Kidney (tissue), 14 donors: Measurements from ENCODE around the gene NIPAL4. TPM values are rescaled to one million over a fixed set of nuclear protein-coding genes. Genes with fewer than 3 reads are reported as not detected.

Experiments
- DNase-seq, 5 donors: peaks; one replicate each; pipeline ENCODE4 v3.0.0-alpha.2; 2013 to 2020
- FAIRE-seq: peaks from 2 replicates; lab custom pipeline; 2012; peaks lifted over from hg19 to GRCh38; lab: Jason Lieb, UNC
- H3K27ac ChIP-seq, 2 donors: one replicate each; pipeline ENCODE4 v1.7.0; 2013; ENCODE audit warnings: low read depth in 2 of 2, low read length in 2 of 2, inconsistent platforms in 1 of 2
- H3K27me3 ChIP-seq: one replicate; pipeline ENCODE4 v1.7.1; 2013; ENCODE audit warnings: low read length, inconsistent platforms; ENCODE audit not compliant: control insufficient read depth, insufficient read depth
- H3K36me3 ChIP-seq, 3 donors: one replicate each; pipeline versions ENCODE4 v1.7.0 to v1.7.1; 2013; ENCODE audit warnings: low read length in 3 of 3, control low read depth in 1 of 3, inconsistent platforms in 1 of 3; ENCODE audit not compliant: insufficient read depth in 3 of 3, control insufficient read depth in 2 of 3
- H3K4me1 ChIP-seq, 3 donors: one replicate each; pipeline versions ENCODE4 v1.7.0 to v1.7.1; 2013; ENCODE audit warnings: low read length in 3 of 3, inconsistent platforms in 1 of 3, low read depth in 1 of 3; ENCODE audit not compliant: control insufficient read depth in 2 of 3, insufficient read depth in 2 of 3
- H3K4me3 ChIP-seq, 3 donors: one replicate each; pipeline versions ENCODE4 v1.7.0 to v1.8.1; 2013; ENCODE audit warnings: low read length in 3 of 3, control low read depth in 1 of 3, inconsistent platforms in 1 of 3
- H3K9ac ChIP-seq, 3 donors: one replicate each; pipeline versions ENCODE4 v1.7.0 to v1.7.1; 2013; ENCODE audit warnings: low read length in 3 of 3, control low read depth in 1 of 3, inconsistent platforms in 1 of 3
- H3K9me3 ChIP-seq, 3 donors: one replicate each; pipeline versions ENCODE4 v1.7.0 to v1.7.1; 2013; ENCODE audit warnings: low read length in 3 of 3, control low read depth in 1 of 3, inconsistent platforms in 1 of 3; ENCODE audit not compliant: control insufficient read depth in 2 of 3, insufficient read depth in 1 of 3
- intact Hi-C: fragments of 100-400 bp; cut with DNase I; formaldehyde crosslinking; loops from one replicate; pipeline ENCODE4 v1.11.1; 2022
- polyA plus RNA-seq: library from polyadenylated mRNA; stranded (reverse); fragments of 350-450 nt; fragmentation: Illumina TruSeq; extraction: RNeasy Lipid Tissue Mini Kit (QIAGEN cat#74804); gene quantifications from one replicate; pipeline ENCODE4 v1.2.3, GENCODE V29; 2014; ENCODE audit warnings: low read depth, low replicate concordance; ENCODE audit not compliant: insufficient read depth
- total RNA-seq: library from RNA; stranded (reverse); fragmentation: NEBNext Ultra II Directional; extraction: Animal tissue kit (Norgen Biotek cat#: 25700); gene quantifications from one replicate; pipeline ENCODE4 v1.2.1, GENCODE V29; 2021
- TF ChIP-seq, protein P1 (sequence below): IDR thresholded peaks from 3 replicates; pipeline ENCODE4 v1.5.1; 2012; ENCODE audit warnings: mild to moderate bottlenecking, moderate library complexity, borderline replicate concordance; ENCODE audit not compliant: insufficient read depth; ENCODE audit errors: extremely low read depth
- donor health status: control.
- donor health status: control.
- donor health status: control.
- donor health status: control.
- donor health status: control.
- donor health status: DM: yes; HTN: yes; CAD: no.
- donor health status: Normal renal cell carcinoma (clear cell type).

NIPAL4 gene
- total and polyA plus RNA-seq, 2 donors from 2014 or later = not detected

GRCh38 chr5:157485811-157486210 lies 25.8 kb downstream of the NIPAL4 start:
- no peaks in the 10 kb centered on the region for H3K4me1 ChIP-seq
- intact Hi-C loops = no loop called here
- no peak overlapping the region for H3K27ac ChIP-seq
- TF ChIP-seq, protein P1, sequence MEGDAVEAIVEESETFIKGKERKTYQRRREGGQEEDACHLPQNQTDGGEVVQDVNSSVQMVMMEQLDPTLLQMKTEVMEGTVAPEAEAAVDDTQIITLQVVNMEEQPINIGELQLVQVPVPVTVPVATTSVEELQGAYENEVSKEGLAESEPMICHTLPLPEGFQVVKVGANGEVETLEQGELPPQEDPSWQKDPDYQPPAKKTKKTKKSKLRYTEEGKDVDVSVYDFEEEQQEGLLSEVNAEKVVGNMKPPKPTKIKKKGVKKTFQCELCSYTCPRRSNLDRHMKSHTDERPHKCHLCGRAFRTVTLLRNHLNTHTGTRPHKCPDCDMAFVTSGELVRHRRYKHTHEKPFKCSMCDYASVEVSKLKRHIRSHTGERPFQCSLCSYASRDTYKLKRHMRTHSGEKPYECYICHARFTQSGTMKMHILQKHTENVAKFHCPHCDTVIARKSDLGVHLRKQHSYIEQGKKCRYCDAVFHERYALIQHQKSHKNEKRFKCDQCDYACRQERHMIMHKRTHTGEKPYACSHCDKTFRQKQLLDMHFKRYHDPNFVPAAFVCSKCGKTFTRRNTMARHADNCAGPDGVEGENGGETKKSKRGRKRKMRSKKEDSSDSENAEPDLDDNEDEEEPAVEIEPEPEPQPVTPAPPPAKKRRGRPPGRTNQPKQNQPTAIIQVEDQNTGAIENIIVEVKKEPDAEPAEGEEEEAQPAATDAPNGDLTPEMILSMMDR = no peak
- no peak overlapping the region for H3K4me3 ChIP-seq
- no peaks in the 10 kb centered on the region for H3K27me3 ChIP-seq
- no peak overlapping the region for H3K9ac ChIP-seq
- no peak for FAIRE-seq
- no peaks in the 10 kb centered on the region for H3K9me3 ChIP-seq
- DNase-seq = no peak
- peaks cover 0 to 2% (median 0%) of the 10 kb centered on the region in 3 donors for H3K36me3 ChIP-seq

GRCh38 chr5:157486221-157486681 lies 26.2 kb downstream of the NIPAL4 start:
- DNase-seq = no peak
- Histone ChIP-seq H3K27me3 (no peaks in the 10 kb centered on the region), H3K4me1 (no peaks in the 10 kb centered on the region), H3K9ac (no peak overlapping the region), H3K27ac (no peak overlapping the region), H3K36me3 (peaks cover 0 to 2% (median 0%) of the 10 kb centered on the region in 3 donors), H3K4me3 (no peak overlapping the region), H3K9me3 (no peaks in the 10 kb centered on the region)
- no peak for FAIRE-seq
- TF ChIP-seq, protein P1 = no peak
- intact Hi-C loops = no loop called here

GRCh38 chr5:157486861-157487260 lies 26.8 kb downstream of the NIPAL4 start:
- Histone ChIP-seq H3K36me3 (peaks cover 0 to 2% (median 0%) of the 10 kb centered on the region in 3 donors), H3K9ac (no peak overlapping the region), H3K27me3 (no peaks in the 10 kb centered on the region), H3K27ac (no peak overlapping the region), H3K4me3 (no peak overlapping the region), H3K4me1 (no peaks in the 10 kb centered on the region), H3K9me3 (no peaks in the 10 kb centered on the region)
- intact Hi-C loops = no loop called here
- TF ChIP-seq, protein P1 = no peak
- no peak for FAIRE-seq
- no peak for DNase-seq

DNA sequence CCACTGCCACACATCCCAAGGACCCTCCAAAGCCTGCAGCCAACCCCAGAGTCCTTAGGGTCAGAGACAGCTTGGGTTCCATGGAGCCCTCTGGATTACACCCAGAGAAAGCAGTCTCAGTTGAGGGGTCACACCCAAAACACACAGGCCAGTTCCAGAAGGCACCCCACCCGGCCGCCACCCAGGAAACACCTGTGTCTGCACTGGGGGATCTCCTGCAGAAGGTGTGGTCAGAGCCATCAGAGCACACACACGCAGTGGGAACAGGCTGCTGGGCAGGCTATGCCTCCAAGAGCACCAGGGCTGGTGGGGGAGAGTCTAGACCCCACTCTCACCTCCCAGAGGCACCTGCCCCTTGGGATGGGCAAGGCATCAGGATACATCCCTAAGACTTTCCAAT lies 27.3 kb downstream of the NIPAL4 start:
- FAIRE-seq = no peak
- H3K4me1 ChIP-seq = no peaks in the 10 kb centered on the region
- H3K9me3 ChIP-seq = no peaks in the 10 kb centered on the region
- H3K4me3 ChIP-seq = no peak overlapping the region
- peaks cover 0 to 2% (median 0%) of the 10 kb centered on the region in 3 donors for H3K36me3 ChIP-seq
- intact Hi-C loops = no loop called here
- TF ChIP-seq, protein P1 = no peak
- H3K9ac ChIP-seq = no peak overlapping the region
- DNase-seq = no peak
- H3K27me3 ChIP-seq = no peaks in the 10 kb centered on the region
- no peak overlapping the region for H3K27ac ChIP-seq
